ENCODE results near the gene ACAA1. TPM values are rescaled to one million over a fixed set of nuclear protein-coding genes. Genes with fewer than 3 reads are reported as not detected.

The ACAA1 gene
- total and polyA plus RNA-seq, 2 experiments from 2014 or later, result 21.4 to 26.6 TPM

DNA sequence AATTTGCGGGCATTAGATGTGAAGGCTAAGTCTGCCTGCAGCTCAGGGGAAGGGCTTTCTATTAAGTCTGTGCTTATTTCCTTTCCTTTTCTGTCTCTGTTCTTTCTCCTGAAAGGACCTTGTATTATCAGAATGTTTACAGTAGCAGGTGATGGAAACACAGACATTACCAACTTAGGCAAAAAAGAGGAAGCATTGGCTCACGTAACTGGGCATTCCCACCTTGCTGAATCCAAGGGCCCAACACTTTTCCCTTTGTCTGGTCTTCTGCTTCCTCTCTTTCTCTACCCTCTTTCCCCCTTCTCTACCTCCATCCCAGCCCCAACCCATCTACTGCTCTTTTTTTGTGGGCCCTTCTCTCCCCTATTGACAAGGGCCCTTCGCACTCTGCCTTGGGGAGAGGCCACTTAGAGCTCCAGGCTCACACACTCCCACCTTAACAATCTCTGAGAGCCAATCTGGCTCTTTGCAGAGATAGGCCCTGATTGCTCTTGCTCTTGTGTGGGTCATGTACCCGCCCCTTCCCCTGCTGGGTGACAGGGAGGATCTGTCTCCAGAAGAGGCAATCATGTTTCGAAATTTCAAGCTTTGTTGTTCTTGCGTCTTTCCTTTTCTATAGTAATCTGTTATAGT is 35.0 kb downstream of the ACAA1 start:
- peaks cover 33% of the 10 kb centered on the region for H3K4me1 Mint-ChIP-seq
- Histone ChIP-seq H3F3A (replicated peaks; ENCODE audit: low read depth) (no peaks in the 10 kb centered on the region), H3K27me3 (ENCODE audit: insufficient read depth) (no peaks in the 10 kb centered on the region), H3K79me2 (replicated peaks; ENCODE audit: insufficient read depth) (no peaks in the 10 kb centered on the region), H2AFZ (no peak overlapping the region), H3K27ac (ENCODE audit: low read depth) (no peak overlapping the region), H3K4me1 (ENCODE audit: insufficient read depth) (peaks cover 13% of the 10 kb centered on the region), H3K36me3 (ENCODE audit: insufficient read depth) (no peaks in the 10 kb centered on the region), H3K4me3 (no peak overlapping the region), H4K20me1 (replicated peaks; ENCODE audit: insufficient read depth) (no peaks in the 10 kb centered on the region), H3K9me2 (ENCODE audit: insufficient read depth) (no peaks in the 10 kb centered on the region), H3K4me2 (no peak overlapping the region)
- peaks cover 11% of the 10 kb centered on the region for H3K27me3 Mint-ChIP-seq (ENCODE audit: insufficient read depth, low read depth, poor library complexity)
- H3K27ac Mint-ChIP-seq, result no peak overlapping the region
- no peaks in the 10 kb centered on the region for H3K36me3 Mint-ChIP-seq (ENCODE audit: low read depth)
- peak; percentile 51 for ATAC-seq
- no peak for DNase-seq (ENCODE audit: low spot score)
- peaks cover 8% of the 10 kb centered on the region; the same call in 2 of the 3 replicates for H3K9me3 Mint-ChIP-seq
- no peak overlapping the region; the same call in 2 of the 3 replicates for H3K4me3 Mint-ChIP-seq
- TF ChIP-seq STAT1 (IDR thresholded peaks at IDR 0.05; ENCODE audit: unreplicated experiment) (no peak), POLR2AphosphoS5 (IDR thresholded peaks at IDR 0.05; ENCODE audit: low read depth) (no peak), EZH2phosphoT487 (IDR thresholded peaks at IDR 0.05; ENCODE audit: unreplicated experiment) (no peak), NANOG (IDR thresholded peaks at IDR 0.05; ENCODE audit: borderline replicate concordance) (no peak), ZNF331 (CRISPR knock-in tag; IDR thresholded peaks at IDR 0.05; ENCODE audit: low read depth) (no peak), ZNF114 (CRISPR knock-in tag; IDR thresholded peaks at IDR 0.05) (no peak), EZH2 (IDR thresholded peaks at IDR 0.05; ENCODE audit: low read depth, unreplicated experiment) (no peak), JUNB (IDR thresholded peaks at IDR 0.05; ENCODE audit: unreplicated experiment) (no peak)
- TF ChIP-seq, protein P1, sequence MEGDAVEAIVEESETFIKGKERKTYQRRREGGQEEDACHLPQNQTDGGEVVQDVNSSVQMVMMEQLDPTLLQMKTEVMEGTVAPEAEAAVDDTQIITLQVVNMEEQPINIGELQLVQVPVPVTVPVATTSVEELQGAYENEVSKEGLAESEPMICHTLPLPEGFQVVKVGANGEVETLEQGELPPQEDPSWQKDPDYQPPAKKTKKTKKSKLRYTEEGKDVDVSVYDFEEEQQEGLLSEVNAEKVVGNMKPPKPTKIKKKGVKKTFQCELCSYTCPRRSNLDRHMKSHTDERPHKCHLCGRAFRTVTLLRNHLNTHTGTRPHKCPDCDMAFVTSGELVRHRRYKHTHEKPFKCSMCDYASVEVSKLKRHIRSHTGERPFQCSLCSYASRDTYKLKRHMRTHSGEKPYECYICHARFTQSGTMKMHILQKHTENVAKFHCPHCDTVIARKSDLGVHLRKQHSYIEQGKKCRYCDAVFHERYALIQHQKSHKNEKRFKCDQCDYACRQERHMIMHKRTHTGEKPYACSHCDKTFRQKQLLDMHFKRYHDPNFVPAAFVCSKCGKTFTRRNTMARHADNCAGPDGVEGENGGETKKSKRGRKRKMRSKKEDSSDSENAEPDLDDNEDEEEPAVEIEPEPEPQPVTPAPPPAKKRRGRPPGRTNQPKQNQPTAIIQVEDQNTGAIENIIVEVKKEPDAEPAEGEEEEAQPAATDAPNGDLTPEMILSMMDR (conservative IDR thresholded peaks at IDR 0.05; ENCODE audit: low read depth in 2 of 2), result no peak
- TF ChIP-seq, protein P2, sequence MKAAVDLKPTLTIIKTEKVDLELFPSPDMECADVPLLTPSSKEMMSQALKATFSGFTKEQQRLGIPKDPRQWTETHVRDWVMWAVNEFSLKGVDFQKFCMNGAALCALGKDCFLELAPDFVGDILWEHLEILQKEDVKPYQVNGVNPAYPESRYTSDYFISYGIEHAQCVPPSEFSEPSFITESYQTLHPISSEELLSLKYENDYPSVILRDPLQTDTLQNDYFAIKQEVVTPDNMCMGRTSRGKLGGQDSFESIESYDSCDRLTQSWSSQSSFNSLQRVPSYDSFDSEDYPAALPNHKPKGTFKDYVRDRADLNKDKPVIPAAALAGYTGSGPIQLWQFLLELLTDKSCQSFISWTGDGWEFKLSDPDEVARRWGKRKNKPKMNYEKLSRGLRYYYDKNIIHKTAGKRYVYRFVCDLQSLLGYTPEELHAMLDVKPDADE (IDR thresholded peaks at IDR 0.05), result no peak
- TF ChIP-seq, protein P3, sequence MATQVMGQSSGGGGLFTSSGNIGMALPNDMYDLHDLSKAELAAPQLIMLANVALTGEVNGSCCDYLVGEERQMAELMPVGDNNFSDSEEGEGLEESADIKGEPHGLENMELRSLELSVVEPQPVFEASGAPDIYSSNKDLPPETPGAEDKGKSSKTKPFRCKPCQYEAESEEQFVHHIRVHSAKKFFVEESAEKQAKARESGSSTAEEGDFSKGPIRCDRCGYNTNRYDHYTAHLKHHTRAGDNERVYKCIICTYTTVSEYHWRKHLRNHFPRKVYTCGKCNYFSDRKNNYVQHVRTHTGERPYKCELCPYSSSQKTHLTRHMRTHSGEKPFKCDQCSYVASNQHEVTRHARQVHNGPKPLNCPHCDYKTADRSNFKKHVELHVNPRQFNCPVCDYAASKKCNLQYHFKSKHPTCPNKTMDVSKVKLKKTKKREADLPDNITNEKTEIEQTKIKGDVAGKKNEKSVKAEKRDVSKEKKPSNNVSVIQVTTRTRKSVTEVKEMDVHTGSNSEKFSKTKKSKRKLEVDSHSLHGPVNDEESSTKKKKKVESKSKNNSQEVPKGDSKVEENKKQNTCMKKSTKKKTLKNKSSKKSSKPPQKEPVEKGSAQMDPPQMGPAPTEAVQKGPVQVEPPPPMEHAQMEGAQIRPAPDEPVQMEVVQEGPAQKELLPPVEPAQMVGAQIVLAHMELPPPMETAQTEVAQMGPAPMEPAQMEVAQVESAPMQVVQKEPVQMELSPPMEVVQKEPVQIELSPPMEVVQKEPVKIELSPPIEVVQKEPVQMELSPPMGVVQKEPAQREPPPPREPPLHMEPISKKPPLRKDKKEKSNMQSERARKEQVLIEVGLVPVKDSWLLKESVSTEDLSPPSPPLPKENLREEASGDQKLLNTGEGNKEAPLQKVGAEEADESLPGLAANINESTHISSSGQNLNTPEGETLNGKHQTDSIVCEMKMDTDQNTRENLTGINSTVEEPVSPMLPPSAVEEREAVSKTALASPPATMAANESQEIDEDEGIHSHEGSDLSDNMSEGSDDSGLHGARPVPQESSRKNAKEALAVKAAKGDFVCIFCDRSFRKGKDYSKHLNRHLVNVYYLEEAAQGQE (IDR thresholded peaks at IDR 0.05; ENCODE audit: unreplicated experiment), result no peak

Measured in GM23338 (cell line).